Esophagus squamous epithelium (tissue), 4 donors: ENCODE data around the gene FES.

Source experiments
- POLR2A ChIP-seq, 4 donors: fragments of 450-650 bp; IDR thresholded peaks; one replicate each; pipeline ENCODE4 v1.6.1; 2017; ENCODE audit warnings: antibody characterized with exemption in 4 of 4, mild to moderate bottlenecking in 4 of 4, moderate library complexity in 3 of 4
- TF ChIP-seq, protein P1 (sequence below), 6 experiments: fragments of 450-650 bp in 4 of 6; fragments of 200-600 bp in 2 of 6; sonication (generic) in 2 of 6; IDR thresholded peaks; one replicate each; pipeline ENCODE4 v1.5.1; 2016 to 2019; ENCODE audit warnings: antibody characterized with exemption in 6 of 6, mild to moderate bottlenecking in 4 of 6, moderate library complexity in 4 of 6

DNA sequence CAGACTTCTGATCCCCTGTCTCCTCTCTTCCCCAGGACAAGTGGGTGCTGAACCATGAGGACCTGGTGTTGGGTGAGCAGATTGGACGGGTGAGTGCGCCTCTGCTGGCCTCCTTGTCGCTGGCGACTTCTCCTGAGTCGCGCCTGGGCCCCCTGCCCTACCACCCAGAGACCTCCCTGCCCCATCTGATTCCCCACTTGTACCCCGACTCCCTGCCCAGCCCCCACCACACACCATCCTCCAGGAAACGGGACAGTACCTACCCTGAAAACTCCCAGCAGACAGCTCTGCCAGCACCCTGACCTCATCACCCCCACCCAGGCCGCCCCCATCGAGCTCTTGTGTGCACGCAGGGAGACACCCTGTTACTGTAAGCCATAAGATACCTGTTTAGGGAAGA is 7.7 kb downstream of the FES start:
- TF ChIP-seq, protein P1, sequence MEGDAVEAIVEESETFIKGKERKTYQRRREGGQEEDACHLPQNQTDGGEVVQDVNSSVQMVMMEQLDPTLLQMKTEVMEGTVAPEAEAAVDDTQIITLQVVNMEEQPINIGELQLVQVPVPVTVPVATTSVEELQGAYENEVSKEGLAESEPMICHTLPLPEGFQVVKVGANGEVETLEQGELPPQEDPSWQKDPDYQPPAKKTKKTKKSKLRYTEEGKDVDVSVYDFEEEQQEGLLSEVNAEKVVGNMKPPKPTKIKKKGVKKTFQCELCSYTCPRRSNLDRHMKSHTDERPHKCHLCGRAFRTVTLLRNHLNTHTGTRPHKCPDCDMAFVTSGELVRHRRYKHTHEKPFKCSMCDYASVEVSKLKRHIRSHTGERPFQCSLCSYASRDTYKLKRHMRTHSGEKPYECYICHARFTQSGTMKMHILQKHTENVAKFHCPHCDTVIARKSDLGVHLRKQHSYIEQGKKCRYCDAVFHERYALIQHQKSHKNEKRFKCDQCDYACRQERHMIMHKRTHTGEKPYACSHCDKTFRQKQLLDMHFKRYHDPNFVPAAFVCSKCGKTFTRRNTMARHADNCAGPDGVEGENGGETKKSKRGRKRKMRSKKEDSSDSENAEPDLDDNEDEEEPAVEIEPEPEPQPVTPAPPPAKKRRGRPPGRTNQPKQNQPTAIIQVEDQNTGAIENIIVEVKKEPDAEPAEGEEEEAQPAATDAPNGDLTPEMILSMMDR (IDR thresholded peaks at IDR 0.05): no peak
- no peak for TF ChIP-seq POLR2A (IDR thresholded peaks at IDR 0.05)
